Immature natural killer cell (primary cell): ENCODE data around the gene HCN3. TPM values are rescaled to one million over a fixed set of nuclear protein-coding genes. Genes with fewer than 3 reads are reported as not detected.

Experiments used
- DNase-seq, 3 donors: peaks; one replicate each; pipeline ENCODE4 v3.0.0; 2022; ENCODE audit warnings: mixed read lengths in 1 of 3
- H3K27ac Mint-ChIP-seq, 6 donors: one replicate each; pipeline ENCODE4 v1.8.0; 2020; ENCODE audit warnings: mixed read lengths in 6 of 6, mild to moderate bottlenecking in 5 of 6, inconsistent platforms in 4 of 6, moderate library complexity in 3 of 6
- H3K27me3 Mint-ChIP-seq, 3 donors: one replicate each; pipeline ENCODE4 v1.8.0; 2020 to 2021; ENCODE audit warnings: low read depth in 3 of 3, mild to moderate bottlenecking in 3 of 3, mixed read lengths in 3 of 3, moderate library complexity in 3 of 3, inconsistent platforms in 1 of 3
- H3K36me3 Mint-ChIP-seq, 3 donors: one replicate each; pipeline ENCODE4 v1.8.0; 2020; ENCODE audit warnings: mixed read lengths in 3 of 3, inconsistent platforms in 2 of 3, mild to moderate bottlenecking in 2 of 3
- H3K4me1 Mint-ChIP-seq, 2 donors: one replicate each; pipeline ENCODE4 v1.8.0; 2020; ENCODE audit warnings: inconsistent platforms in 2 of 2, mild to moderate bottlenecking in 2 of 2, mixed read lengths in 2 of 2, moderate library complexity in 1 of 2
- H3K4me3 Mint-ChIP-seq, 5 donors: one replicate each; pipeline ENCODE4 v1.8.0; 2020; ENCODE audit warnings: mild to moderate bottlenecking in 5 of 5, mixed read lengths in 5 of 5, inconsistent platforms in 3 of 5, moderate library complexity in 3 of 5
- H3K9me3 Mint-ChIP-seq, 6 donors: one replicate each; pipeline ENCODE4 v1.8.0; 2020; ENCODE audit warnings: mild to moderate bottlenecking in 6 of 6, mixed read lengths in 6 of 6, inconsistent platforms in 4 of 6, moderate library complexity in 3 of 6
- polyA plus RNA-seq, 3 donors: library from polyadenylated mRNA; unstranded; fragments of 300-500 nt; fragmentation: Illumina TruSeq; gene quantifications; one replicate each; pipeline ENCODE4 v1.2.3, GENCODE V29; 2021

HCN3 gene
- polyA plus RNA-seq, 3 donors from 2014 or later, result 0.52 TPM; not detected in 2

DNA sequence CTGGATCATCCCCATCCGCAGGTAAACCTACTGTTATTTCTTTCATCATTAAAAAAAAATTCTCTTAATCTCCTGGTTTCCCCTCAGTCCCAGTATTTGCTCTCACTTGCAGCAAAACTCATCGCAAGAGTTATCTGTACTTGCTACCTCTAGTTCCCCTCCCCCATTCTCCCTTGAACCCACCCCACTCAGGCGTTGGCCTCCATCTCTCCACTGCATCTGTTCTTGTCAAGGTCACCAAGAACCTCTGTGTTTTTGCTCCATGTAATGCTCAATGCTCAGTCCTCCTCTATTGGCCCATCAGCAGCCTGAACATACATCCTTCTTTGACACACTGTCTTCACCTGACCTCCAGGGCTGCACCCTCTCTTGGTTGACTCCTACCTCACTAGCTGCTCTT is 19.4 kb downstream of the HCN3 start:
- Mint-ChIP-seq H3K4me3 (no peak overlapping the region), H3K4me1 (no peaks in the 10 kb centered on the region), H3K27me3 (peaks cover 9 to 18% (median 14%) of the 10 kb centered on the region in 3 donors), H3K27ac (no peak overlapping the region), H3K36me3 (peaks cover 0 to 4% (median 0%) of the 10 kb centered on the region in 3 donors), H3K9me3 (no peaks in the 10 kb centered on the region)
- DNase-seq, result no peak

DNA sequence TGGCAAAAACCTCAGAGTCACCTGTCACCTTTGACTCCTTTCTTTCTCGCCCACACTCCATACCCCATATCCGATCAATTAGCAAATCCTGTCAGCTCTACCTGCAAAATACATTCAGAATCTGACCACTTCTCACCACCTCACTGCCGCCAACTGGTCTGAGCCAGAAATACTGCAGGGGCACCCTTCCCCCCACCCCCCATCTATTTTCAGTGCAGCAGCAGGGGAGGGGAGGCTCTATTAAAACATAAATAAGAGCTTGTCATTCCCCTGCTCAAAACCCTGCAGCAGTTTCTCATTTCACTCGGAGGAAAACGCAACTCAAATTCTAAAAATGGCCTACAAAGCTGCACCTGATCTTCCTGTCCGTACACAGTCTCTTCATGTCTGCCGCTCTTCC is 20.1 kb downstream of the HCN3 start:
- Mint-ChIP-seq H3K27ac (no peak overlapping the region), H3K4me1 (no peaks in the 10 kb centered on the region), H3K36me3 (peaks cover 0 to 4% (median 0%) of the 10 kb centered on the region in 3 donors), H3K9me3 (no peaks in the 10 kb centered on the region), H3K4me3 (no peak overlapping the region), H3K27me3 (peaks cover 9 to 18% (median 12%) of the 10 kb centered on the region in 3 donors)
- no peak for DNase-seq

DNA sequence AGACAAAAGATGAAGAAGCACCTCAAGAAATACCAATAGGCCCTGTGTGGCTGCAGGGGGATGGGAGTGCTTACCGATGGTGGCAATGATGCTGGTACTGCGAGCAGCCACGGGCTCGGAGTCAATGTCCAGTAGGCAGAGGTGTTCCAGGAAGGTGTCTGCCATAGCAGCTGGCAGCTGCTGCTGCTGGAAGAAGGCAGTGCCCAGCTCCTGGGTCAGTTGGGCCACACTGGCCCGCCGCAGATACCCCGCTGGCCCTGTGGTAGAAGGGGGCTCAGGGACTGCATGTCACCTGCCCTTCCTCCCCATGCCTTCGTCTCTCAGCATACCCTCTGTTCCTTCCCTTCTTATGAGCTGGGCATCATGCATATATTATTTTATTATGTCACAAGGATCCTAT is 22.8 kb downstream of the HCN3 start:
- Mint-ChIP-seq H3K9me3 (peaks cover 0 to 1% (median 0%) of the 10 kb centered on the region in 6 donors), H3K4me1 (no peaks in the 10 kb centered on the region), H3K27me3 (peaks cover 6 to 19% (median 7%) of the 10 kb centered on the region in 3 donors), H3K4me3 (no peak overlapping the region), H3K27ac (no peak overlapping the region), H3K36me3 (peaks cover 0 to 4% (median 0%) of the 10 kb centered on the region in 3 donors)
- DNase-seq, result no peak

DNA sequence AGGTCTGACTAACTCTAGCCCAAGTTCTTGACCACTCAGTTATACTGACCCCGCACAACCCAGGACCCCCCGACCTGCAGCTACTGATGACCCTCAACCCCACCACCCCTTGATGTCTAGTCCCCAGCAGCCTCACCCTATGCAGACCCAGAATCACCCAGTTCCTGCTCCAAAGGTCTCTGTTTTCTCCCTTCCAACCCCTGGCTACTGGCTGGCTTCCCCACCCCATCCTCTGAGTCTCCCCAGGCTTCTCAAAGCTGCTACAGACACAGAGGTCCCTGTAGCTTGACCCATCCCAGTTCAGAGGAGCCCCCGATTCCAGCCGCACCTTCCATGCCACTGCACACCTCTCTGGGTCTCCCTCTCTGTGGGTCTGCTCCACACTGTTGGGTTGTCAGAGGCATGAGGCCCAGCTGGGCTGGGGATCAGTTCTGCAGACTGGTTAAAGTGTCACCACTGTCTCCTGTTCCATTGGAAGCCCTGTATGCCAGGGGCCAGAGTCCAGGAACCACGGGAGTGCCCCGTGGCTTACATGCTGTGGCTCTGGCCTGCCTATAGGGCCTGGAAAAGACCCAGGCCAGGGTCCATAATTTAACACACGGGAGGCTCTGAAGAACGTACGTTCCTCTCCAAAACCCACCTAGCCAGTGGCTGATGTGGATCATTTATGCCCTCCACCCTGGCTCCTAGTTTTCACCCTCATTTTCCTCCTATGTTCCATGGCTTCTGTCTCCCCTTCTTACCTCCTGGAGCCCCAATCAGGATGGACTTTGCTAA is 23.5 kb downstream of the HCN3 start:
- H3K36me3 Mint-ChIP-seq, result peaks cover 0 to 4% (median 0%) of the 10 kb centered on the region in 3 donors
- H3K4me1 Mint-ChIP-seq, result no peaks in the 10 kb centered on the region
- no peak for DNase-seq
- peaks cover 0 to 1% (median 0%) of the 10 kb centered on the region in 6 donors for H3K9me3 Mint-ChIP-seq
- no peak overlapping the region for H3K27ac Mint-ChIP-seq
- peaks cover 4 to 19% (median 6%) of the 10 kb centered on the region in 3 donors for H3K27me3 Mint-ChIP-seq
- no peak overlapping the region for H3K4me3 Mint-ChIP-seq

DNA sequence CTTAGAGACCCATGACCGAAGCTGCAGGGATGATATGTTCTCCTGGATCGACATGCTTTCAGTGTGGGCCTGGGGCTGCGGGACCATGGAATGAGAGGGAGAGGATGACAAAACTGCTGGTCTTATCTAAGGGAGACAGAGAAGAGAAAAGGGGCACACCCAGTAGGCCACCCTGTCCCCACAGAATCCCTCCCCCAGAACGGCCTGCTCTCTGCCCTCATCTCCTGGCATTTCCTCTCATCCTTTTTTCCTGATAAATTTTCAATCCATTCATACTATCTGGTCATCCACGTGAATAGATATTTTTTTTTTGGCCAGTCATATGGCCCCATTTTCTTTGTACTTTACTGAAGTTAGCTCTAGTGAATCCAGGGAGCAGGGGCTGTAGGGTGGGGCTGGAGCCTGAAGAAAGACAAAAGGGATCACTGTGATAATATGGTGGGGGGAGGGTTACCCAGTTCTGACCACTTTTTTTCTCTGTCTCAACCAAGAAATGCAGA is 24.1 kb downstream of the HCN3 start, which contains the start of gene PKLR:
TSS of gene PKLR (minus strand) at position 97 of the 500 bp plus-strand sequence. CDS start at position 54, 43 bp downstream.
- H3K9me3 Mint-ChIP-seq, result peaks cover 0 to 1% (median 0%) of the 10 kb centered on the region in 6 donors
- peaks cover 4 to 19% (median 5%) of the 10 kb centered on the region in 3 donors for H3K27me3 Mint-ChIP-seq
- H3K4me3 Mint-ChIP-seq, result no peak within 1 kb of the TSS
- no peak for DNase-seq
- peaks cover 0 to 4% (median 0%) of the 10 kb centered on the region in 3 donors for H3K36me3 Mint-ChIP-seq
- no peaks in the 10 kb centered on the region for H3K4me1 Mint-ChIP-seq
- no peak within 1 kb of the TSS for H3K27ac Mint-ChIP-seq

DNA sequence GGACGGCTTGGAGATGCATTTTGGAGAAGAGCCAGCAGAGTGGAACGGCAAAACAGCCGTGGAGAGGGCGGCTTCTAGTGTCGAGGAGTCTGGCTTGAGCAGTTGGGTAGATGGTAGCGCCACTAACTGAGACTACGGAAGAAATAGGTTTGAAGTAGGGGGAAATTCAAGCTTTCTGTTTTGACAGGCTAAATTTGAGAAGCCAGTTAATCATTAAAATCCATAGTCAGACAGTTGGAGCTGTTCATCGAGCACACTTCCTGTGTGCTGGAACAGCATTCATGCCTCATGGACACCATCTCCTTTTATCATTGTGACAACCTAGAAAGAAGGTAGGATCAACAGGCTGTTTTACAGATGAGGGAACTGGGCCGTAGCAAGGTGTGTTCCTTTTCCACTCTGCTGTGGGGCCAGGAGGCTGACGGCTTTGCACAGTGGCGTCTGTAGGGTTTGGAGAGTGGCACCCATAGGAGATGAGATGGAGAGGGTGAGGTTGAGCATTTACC is 27.3 kb downstream of the HCN3 start:
- H3K27me3 Mint-ChIP-seq, result peaks cover 5 to 9% (median 5%) of the 10 kb centered on the region in 3 donors
- peaks cover 0 to 1% (median 0%) of the 10 kb centered on the region in 6 donors for H3K9me3 Mint-ChIP-seq
- no peaks in the 10 kb centered on the region for H3K36me3 Mint-ChIP-seq
- H3K4me1 Mint-ChIP-seq, result peaks cover 16% of the 10 kb centered on the region in 2 donors
- no peak overlapping the region for H3K4me3 Mint-ChIP-seq
- DNase-seq, result no peak
- H3K27ac Mint-ChIP-seq, result no peak overlapping the region

DNA sequence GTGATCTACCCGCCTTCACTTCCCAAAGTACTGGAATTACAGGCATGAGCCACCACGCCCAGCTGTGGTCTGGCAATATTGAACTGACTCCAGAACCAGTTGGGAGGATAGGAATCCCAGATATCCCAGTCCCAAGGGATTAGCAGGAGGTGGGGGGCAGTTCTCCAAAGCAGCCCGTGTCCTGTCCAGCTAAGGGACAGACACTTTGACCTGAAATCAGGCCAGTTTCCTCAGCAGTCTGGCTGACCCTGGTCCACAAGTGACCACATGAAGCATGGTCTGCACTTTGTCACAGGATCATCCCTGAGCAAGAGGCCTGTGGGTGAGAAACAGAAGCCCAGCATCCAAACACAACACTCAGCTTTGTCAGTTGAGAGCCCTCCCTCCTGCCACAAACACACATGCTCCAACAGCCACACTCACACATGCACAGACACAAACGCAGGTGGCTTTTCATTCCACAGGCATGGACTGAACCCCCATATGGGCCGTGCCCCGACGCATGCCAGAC is 28.7 kb downstream of the HCN3 start:
- Mint-ChIP-seq H3K27me3 (peaks cover 5 to 9% (median 5%) of the 10 kb centered on the region in 3 donors), H3K4me1 (peaks cover 26 to 29% of the 10 kb centered on the region in 2 donors), H3K36me3 (no peaks in the 10 kb centered on the region), H3K4me3 (no peak overlapping the region), H3K27ac (peak overlapping the region in 2 of 6 donors; percentile 86 to 96), H3K9me3 (peaks cover 0 to 1% (median 0%) of the 10 kb centered on the region in 6 donors)
- DNase-seq, result no peak

DNA sequence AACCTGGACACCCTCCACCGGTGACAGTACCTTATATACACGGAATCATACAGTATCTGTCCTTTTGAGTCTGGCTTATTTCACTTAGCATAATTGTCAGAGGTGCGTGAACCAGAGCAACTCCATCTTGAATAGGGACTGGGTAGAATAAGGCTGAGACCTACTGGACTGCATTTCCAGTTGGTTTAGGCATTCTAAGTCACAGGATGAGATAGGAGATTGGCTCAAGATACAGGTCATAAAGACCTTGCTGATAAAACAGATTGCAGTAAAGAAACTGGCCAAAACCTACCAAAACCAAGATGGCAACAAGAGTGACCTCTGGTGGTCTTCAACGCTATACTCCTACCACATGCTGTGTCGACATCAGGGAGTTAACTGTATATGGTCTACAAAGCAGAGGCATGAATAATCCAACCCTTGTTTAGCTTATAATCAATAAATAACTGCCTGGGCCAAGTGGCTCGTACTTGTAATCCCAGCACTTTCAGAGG is 30.0 kb downstream of the HCN3 start:
- DNase-seq, result peak in 1 of 3 donors; percentile 24
- peak overlapping the region in 4 of 5 donors; percentile 18 to 51 (median 34) for H3K4me3 Mint-ChIP-seq

DNA sequence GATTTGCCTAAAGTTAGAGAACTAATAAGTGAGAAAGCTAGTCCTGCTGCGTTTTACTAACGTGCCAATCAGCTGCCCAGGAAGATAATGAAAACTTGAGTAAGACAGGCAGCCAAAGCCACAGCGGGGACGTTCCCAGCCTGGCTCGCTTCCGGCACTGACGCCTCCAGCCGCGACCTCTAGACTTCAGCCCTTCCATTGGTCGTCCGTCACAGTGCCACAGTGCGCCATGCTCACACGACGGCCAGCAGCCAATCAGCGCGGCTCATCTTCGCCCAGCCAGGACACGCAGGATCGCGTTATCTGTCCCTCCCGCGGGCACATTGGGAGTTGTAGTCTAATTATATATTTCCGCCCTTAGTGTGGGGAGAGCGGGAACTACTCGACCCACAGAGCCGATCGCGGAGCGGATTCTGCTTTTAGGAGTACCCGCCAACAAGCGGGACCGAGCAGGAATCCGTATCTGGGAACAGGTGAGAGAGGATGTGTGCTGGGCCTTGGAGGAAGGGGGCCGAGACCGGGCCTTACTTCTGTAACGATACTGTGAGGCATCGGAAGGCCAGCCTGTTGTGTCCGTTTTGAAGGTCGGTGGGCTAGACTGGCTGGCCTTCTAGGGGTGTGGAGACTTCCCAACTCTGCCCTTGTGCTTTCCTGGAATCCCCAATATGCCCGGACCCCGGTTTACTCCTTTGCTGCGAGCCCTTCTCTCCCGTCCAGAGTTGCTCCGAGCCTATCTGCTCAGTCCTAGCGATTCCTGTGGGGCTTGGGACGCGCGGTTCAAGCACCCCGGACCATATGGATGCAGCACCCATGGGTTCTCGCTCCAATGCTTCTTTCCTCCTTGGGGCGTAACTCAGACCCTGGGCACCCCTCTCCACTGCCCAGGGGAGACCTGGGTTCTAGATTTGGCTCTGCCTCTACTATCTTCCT is 31.5 kb downstream of the HCN3 start, which contains the start of gene FDPS:
TSS of gene FDPS (plus strand) at position 374 of the 930 bp plus-strand sequence. CDS start 924 bp downstream, outside the sequence.
- Mint-ChIP-seq H3K27me3 (peaks cover 5 to 12% (median 6%) of the 10 kb centered on the region in 3 donors), H3K9me3 (peaks cover 0 to 1% (median 0%) of the 10 kb centered on the region in 6 donors), H3K4me3 (peak within 1 kb of the TSS; percentile 96 to 98 (median 97)), H3K36me3 (peaks cover 0 to 5% (median 0%) of the 10 kb centered on the region in 3 donors), H3K4me1 (peaks cover 32 to 35% of the 10 kb centered on the region in 2 donors), H3K27ac (peak within 1 kb of the TSS; percentile 96 to 100 (median 98))
- peak; percentile 96 to 97 (median 96) for DNase-seq

More for the DNA sequence above, 30.0 kb downstream of the HCN3 start:
- H3K27me3 Mint-ChIP-seq, result peaks cover 5 to 12% (median 5%) of the 10 kb centered on the region in 3 donors
- H3K27ac Mint-ChIP-seq, result peak overlapping the region; percentile 83 to 100 (median 97)
- no peaks in the 10 kb centered on the region for H3K36me3 Mint-ChIP-seq
- peaks cover 0 to 1% (median 0%) of the 10 kb centered on the region in 6 donors for H3K9me3 Mint-ChIP-seq
- peaks cover 32 to 35% of the 10 kb centered on the region in 2 donors for H3K4me1 Mint-ChIP-seq

DNA sequence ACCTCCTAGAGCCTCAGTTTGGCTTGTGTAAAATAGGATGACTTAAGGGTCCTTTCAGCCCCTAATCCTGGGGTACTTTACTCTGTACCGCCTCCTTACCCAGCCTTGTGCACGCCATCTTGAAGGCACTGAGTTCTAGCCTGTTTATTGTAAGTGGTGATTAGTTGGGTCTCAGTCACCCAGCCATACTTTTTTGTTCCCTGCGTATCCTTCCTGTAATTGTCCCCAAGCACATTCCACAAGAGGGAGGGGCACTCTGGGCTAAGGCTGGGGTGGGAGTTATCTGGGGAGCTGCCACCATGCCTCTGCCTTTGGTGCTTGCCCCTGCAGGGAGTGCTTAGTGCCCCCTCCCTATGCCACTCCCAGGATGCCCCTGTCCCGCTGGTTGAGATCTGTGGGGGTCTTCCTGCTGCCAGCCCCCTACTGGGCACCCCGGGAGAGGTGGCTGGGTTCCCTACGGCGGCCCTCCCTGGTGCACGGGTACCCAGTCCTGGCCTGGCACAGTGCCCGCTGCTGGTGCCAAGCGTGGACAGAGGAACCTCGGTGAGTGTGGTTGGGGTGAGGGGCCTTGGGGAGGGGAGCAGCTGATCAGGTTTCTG is 32.3 kb downstream of the HCN3 start:
- no peak for DNase-seq
- Mint-ChIP-seq H3K4me3 (peak overlapping the region; percentile 96 to 98 (median 97)), H3K9me3 (no peaks in the 10 kb centered on the region), H3K4me1 (peaks cover 32 to 35% of the 10 kb centered on the region in 2 donors), H3K27ac (peak overlapping the region; percentile 96 to 100 (median 98)), H3K36me3 (peaks cover 0 to 5% (median 0%) of the 10 kb centered on the region in 3 donors), H3K27me3 (peaks cover 3 to 10% (median 5%) of the 10 kb centered on the region in 3 donors)

DNA sequence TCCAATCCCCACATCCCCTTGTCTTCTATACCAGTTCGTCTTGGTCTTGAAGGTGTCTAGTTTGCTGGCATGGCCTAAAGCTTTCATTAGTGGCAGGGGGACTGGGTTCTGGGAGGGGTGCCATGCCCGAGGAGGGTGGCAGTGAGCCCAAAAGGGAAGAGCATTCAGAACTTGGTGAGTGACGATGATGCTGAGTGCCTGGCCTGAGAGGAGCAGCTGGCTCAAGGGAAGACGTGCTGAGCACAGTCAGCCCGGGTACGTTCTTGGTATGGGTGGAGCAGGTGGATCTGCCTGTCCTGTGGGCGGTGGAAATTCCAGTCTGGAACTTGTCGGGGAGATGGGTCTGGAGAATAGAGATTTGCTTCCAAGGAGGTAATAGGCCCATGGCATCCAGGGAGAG is 36.0 kb downstream of the HCN3 start:
- peaks cover 2 to 8% (median 3%) of the 10 kb centered on the region in 3 donors for H3K27me3 Mint-ChIP-seq
- H3K4me3 Mint-ChIP-seq, result no peak overlapping the region
- peaks cover 27 to 33% of the 10 kb centered on the region in 2 donors for H3K4me1 Mint-ChIP-seq
- no peak for DNase-seq
- H3K9me3 Mint-ChIP-seq, result no peaks in the 10 kb centered on the region
- peak overlapping the region in 1 of 6 donors; percentile 56 for H3K27ac Mint-ChIP-seq
- H3K36me3 Mint-ChIP-seq, result peaks cover 0 to 5% (median 0%) of the 10 kb centered on the region in 3 donors

DNA sequence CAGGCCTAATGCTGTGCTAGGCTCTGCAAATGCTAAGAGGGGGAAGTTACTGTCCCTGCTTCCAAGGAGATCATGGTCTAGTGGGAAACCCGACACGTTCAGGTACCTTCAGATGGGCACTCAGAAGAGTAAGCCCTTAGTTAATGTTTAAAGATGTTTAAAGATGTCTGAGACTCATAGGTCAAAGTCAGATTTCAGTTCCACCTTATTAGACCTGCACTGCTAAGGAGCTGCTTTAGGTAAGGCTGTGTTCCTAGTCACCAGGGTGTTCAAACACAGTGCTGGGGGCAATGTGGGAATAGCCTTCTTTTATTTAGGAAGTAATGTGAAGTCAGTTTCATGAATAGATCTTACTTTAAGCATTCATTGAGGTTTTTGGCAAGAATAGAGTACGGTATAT is 39.7 kb downstream of the HCN3 start:
- DNase-seq, result no peak
- no peaks in the 10 kb centered on the region for H3K9me3 Mint-ChIP-seq
- no peak overlapping the region for H3K27ac Mint-ChIP-seq
- H3K4me1 Mint-ChIP-seq, result peaks cover 13 to 18% of the 10 kb centered on the region in 2 donors
- peaks cover 0 to 5% (median 3%) of the 10 kb centered on the region in 3 donors for H3K27me3 Mint-ChIP-seq
- no peak overlapping the region for H3K4me3 Mint-ChIP-seq
- H3K36me3 Mint-ChIP-seq, result peaks cover 0 to 8% (median 5%) of the 10 kb centered on the region in 3 donors
